ENCODE data around the gene PTPRF.

- TF ChIP-seq CTCF (conservative IDR thresholded peaks at IDR 0.05 in 1 of 2, IDR thresholded peaks at IDR 0.05 in 1 of 2; ENCODE audit: extremely low read depth in 1 of 2, insufficient read depth in 1 of 2, low read depth in 1 of 2, low read length in 2 of 2): no peak
- TF ChIP-seq EZH2 (IDR thresholded peaks at IDR 0.05; ENCODE audit: borderline replicate concordance, low read length): no peak
Observed at GRCh38 chr1:43552813-43553212, 22.1 kb downstream of the PTPRF start.

All from mammary epithelial cell (primary cell).